ENCODE results near the gene CCDC102A.
A peak's percentile ranks its signal among the peaks of the same experiment; 100 is the strongest.

GRCh38 chr16:57462978-57463362 lies 73.4 kb downstream of the CCDC102A start:
- no peak for TF ChIP-seq CTCF (conservative IDR thresholded peaks at IDR 0.05)
- 0 out of 2 replicates have a peak, but pooled peaks have one; percentile 2 for TF ChIP-seq ZFX (IDR thresholded peaks at IDR 0.05)

Measured in C4-2B (cell line).